Endothelial cell of umbilical vein (primary cell): ENCODE results near the gene PRC1. TPM values are rescaled to one million over a fixed set of nuclear protein-coding genes. Genes with fewer than 3 reads are reported as not detected.

Source experiments
- BruUV-seq: library from RNA; stranded (reverse); fragments of 400-500 nt; replicated peaks from 2 replicates; lab custom pipeline; 2021; lab: Mats Ljungman, UMichigan
- CTCF ChIA-PET: fragments of 300-600, 350-600 bp; sonication (Branson Sonifier 250); formaldehyde crosslinking; loops from one replicate; lab custom pipeline; 2021; ENCODE audit warnings: antibody characterized with exemption, inconsistent platforms; lab: Charles Lee
- POLR2A ChIA-PET: fragments of 300-600, 350-600 bp; sonication (Branson Sonifier 250); formaldehyde crosslinking; loops from one replicate; lab custom pipeline; 2021; ENCODE audit warnings: antibody characterized with exemption, inconsistent platforms; lab: Charles Lee
- DNase-seq: peaks from one replicate; pipeline ENCODE4 v3.0.0-alpha.2; 2011; ENCODE audit warnings: low read depth, low spot score
- FAIRE-seq: peaks from 2 replicates; lab custom pipeline; 2011; peaks lifted over from hg19 to GRCh38; lab: Jason Lieb, UNC
- H2AFZ ChIP-seq: 2 replicates; pipeline ENCODE4 v1.6.0; 2012; ENCODE audit warnings: low read depth, low read length, control low read depth, inconsistent platforms
- H3K27ac ChIP-seq: 2 replicates; pipeline ENCODE4 v1.5.1; 2011; ENCODE audit warnings: low read depth, mild to moderate bottlenecking, control low read depth, low read length, moderate library complexity; ENCODE audit not compliant: insufficient read depth
- H3K27me3 ChIP-seq, 2 experiments: 2 replicates each; pipeline versions ENCODE4 v1.6.0 to v1.6.1; 2011; ENCODE audit warnings: low read length in 2 of 2, mixed read lengths in 1 of 2; ENCODE audit not compliant: control insufficient read depth in 2 of 2, insufficient read depth in 2 of 2
- H3K36me3 ChIP-seq, 2 experiments: 2 replicates in 1 of 2; 3 replicates in 1 of 2; pipeline ENCODE4 v1.5.1; 2011; ENCODE audit warnings: low read length in 2 of 2, mild to moderate bottlenecking in 1 of 2, moderate library complexity in 1 of 2; ENCODE audit not compliant: control insufficient read depth in 2 of 2, insufficient read depth in 2 of 2; ENCODE audit errors: extremely low read depth in 1 of 2
- H3K4me1 ChIP-seq: 3 replicates; pipeline ENCODE4 v1.5.1; 2011; ENCODE audit warnings: mild to moderate bottlenecking, low read length; ENCODE audit not compliant: control insufficient read depth, insufficient read depth; ENCODE audit errors: extremely low read depth
- H3K4me2 ChIP-seq: 2 replicates; pipeline ENCODE4 v1.6.1; 2011; ENCODE audit warnings: low read length, control low read depth, mixed read lengths; ENCODE audit not compliant: insufficient read depth
- H3K4me3 ChIP-seq, 3 experiments: fragments of 200-600 bp in 1 of 3; sonication (generic), shearing (Covaris generic) in 1 of 3; replicated peaks in 1 of 3; 2 replicates each; pipeline ENCODE4 v1.5.1; 2011 to 2016; ENCODE audit warnings: control low read depth in 3 of 3, low read length in 3 of 3, mild to moderate bottlenecking in 2 of 3, inconsistent platforms in 1 of 3, low read depth in 1 of 3, moderate library complexity in 1 of 3; ENCODE audit not compliant: insufficient read depth in 1 of 3
- H3K79me2 ChIP-seq: 2 replicates; pipeline ENCODE4 v1.6.0; 2012; ENCODE audit warnings: low read length, inconsistent platforms; ENCODE audit not compliant: control insufficient read depth, insufficient read depth
- H3K9ac ChIP-seq: replicated peaks from 2 replicates; pipeline ENCODE3; 2011; ENCODE audit warnings: low read length, control low read depth; ENCODE audit not compliant: insufficient read depth; ENCODE audit errors: extremely low read depth
- H3K9me1 ChIP-seq: replicated peaks from 3 replicates; pipeline ENCODE4 v1.6.0; 2011; ENCODE audit warnings: mild to moderate bottlenecking, low read length; ENCODE audit not compliant: control insufficient read depth, insufficient read depth; ENCODE audit errors: extremely low read depth
- H3K9me3 ChIP-seq: replicated peaks from 2 replicates; pipeline ENCODE4 v1.5.1; 2012; ENCODE audit warnings: low read length, inconsistent platforms; ENCODE audit not compliant: control insufficient read depth, insufficient read depth
- H4K20me1 ChIP-seq: replicated peaks from 2 replicates; pipeline ENCODE3; 2011; ENCODE audit warnings: mild to moderate bottlenecking, low read length; ENCODE audit not compliant: control insufficient read depth, insufficient read depth; ENCODE audit errors: extremely low read depth
- EZH2 ChIP-seq: IDR thresholded peaks from 2 replicates; pipeline ENCODE4 v1.6.1; 2012; ENCODE audit warnings: borderline replicate concordance, low read depth, mild to moderate bottlenecking, moderate library complexity, low read length, inconsistent platforms; ENCODE audit not compliant: severe bottlenecking
- FOS ChIP-seq: IDR thresholded peaks from 2 replicates; pipeline ENCODE4 v1.6.1; 2011; ENCODE audit warnings: mild to moderate bottlenecking, low read length, moderate library complexity, borderline replicate concordance; ENCODE audit not compliant: insufficient read depth
- GATA2 ChIP-seq: IDR thresholded peaks from 2 replicates; pipeline ENCODE4 v1.7.0; 2011; ENCODE audit warnings: low read depth, mild to moderate bottlenecking, moderate library complexity, mixed read lengths, low read length; ENCODE audit not compliant: insufficient read length, insufficient read depth
- JUN ChIP-seq: IDR thresholded peaks from 2 replicates; pipeline ENCODE4 v1.6.1; 2011; ENCODE audit warnings: borderline replicate concordance, low read depth; ENCODE audit not compliant: insufficient read length, insufficient read depth
- MYC ChIP-seq: IDR thresholded peaks from one replicate; pipeline ENCODE4 v1.6.1; 2011; ENCODE audit warnings: mild to moderate bottlenecking, low read depth, low read length
- POLR2A ChIP-seq: IDR thresholded peaks from 2 replicates; pipeline ENCODE4 v1.6.1; 2012; ENCODE audit warnings: low read depth, mild to moderate bottlenecking, control low read depth, low read length
- POLR2AphosphoS5 ChIP-seq: IDR thresholded peaks from 2 replicates; pipeline ENCODE4 v1.6.1; 2012; ENCODE audit warnings: low read depth, mild to moderate bottlenecking, control low read depth, low read length, moderate library complexity; ENCODE audit not compliant: insufficient read depth
- dilution Hi-C: fragments of 300-500 bp; cut with MboI; formaldehyde crosslinking; loops from one replicate; pipeline ENCODE4 v1.15.0; 2019; ENCODE audit warnings: low sequenced_read_pairs; ENCODE audit not compliant: extremely low pct_ligation_motif_present
- intact Hi-C: fragments of 100-400 bp; cut with micrococcal nuclease; formaldehyde crosslinking; loops from one replicate; pipeline ENCODE4 v1.10.0; 2022
- polyA plus RNA-seq, 4 experiments: library from polyadenylated mRNA; depleted of rRNA in 3 of 4; stranded (reverse) in 3 of 4; unstranded in 1 of 4; fragments of >200 nt; gene quantifications; 2 replicates each; pipeline versions ENCODE4 v1.2.1 to v1.2.3, GENCODE V29; 2011 to 2012; ENCODE audit warnings: missing spikeins in 1 of 4
- total RNA-seq: library from RNA; stranded (reverse); gene quantifications from 2 replicates; pipeline ENCODE4 v1.2.3, GENCODE V29; 2021
- TF ChIP-seq, protein P1 (sequence below), 2 donors: IDR thresholded peaks; 1 replicate in 1 of 2; 2 replicates in 1 of 2; pipeline ENCODE4 v1.5.1; 2011; ENCODE audit warnings: low read length in 2 of 2, mild to moderate bottlenecking in 2 of 2, moderate library complexity in 2 of 2, control low read depth in 1 of 2, inconsistent platforms in 1 of 2, low read depth in 1 of 2; ENCODE audit not compliant: insufficient read depth in 1 of 2; ENCODE audit errors: extremely low read depth in 1 of 2
- TF ChIP-seq, protein P2 (sequence below): IDR thresholded peaks from 2 replicates; pipeline ENCODE4 v1.6.1; 2011; ENCODE audit not compliant: insufficient read depth, insufficient read length

PRC1 gene
- total and polyA plus RNA-seq, 2 donors (not counting 3 experiments of a cell fraction or from before 2014, with no cell fraction given): 171 to 280 TPM

DNA sequence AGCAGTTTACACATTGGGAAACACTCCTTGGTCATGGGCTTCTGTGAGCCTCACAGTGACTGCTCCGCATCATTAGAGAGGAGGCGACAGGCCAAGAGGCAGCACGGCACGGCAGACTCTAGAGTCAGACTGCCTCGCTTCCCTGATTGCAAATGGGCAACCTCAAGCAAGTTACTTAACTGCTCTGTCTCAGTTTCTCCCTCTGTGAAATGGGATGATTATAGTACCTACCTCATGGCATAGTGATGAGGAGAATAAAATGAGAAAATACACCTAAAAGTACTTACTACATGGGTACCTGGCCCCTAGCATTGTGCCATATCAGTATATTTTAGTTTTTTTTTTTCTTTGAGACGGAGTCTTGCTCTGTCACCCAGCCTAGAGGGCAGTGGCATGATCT is 43.7 kb downstream of the PRC1 start:
- Histone ChIP-seq H3K79me2 (no peaks in the 10 kb centered on the region), H3K9me3 (no peaks in the 10 kb centered on the region), H3K36me3 (peaks cover 21 to 61% of the 10 kb centered on the region in 2 experiments), H4K20me1 (no peaks in the 10 kb centered on the region), H3K4me3 (no peak overlapping the region), H3K9ac (no peak overlapping the region), H3K4me1 (peaks cover 16% of the 10 kb centered on the region), H3K27me3 (no peaks in the 10 kb centered on the region), H3K4me2 (no peak overlapping the region), H3K27ac (no peak overlapping the region), H2AFZ (no peak overlapping the region), H3K9me1 (no peaks in the 10 kb centered on the region)
- POLR2A ChIA-PET: interaction anchor here (0.7 kb wide), 1 partner anchor 32 kb away, joined by 3 read pairs; no protein-coding TSS in a partner anchor
- dilution Hi-C loops: no loop called here
- CTCF ChIA-PET: interaction anchor here (1.3 kb wide), 1 partner anchor 18 kb away, joined by 3 read pairs; the partner anchor contains the start of gene HDDC3
- intact Hi-C loops: no loop called here
- FAIRE-seq (no peak), DNase-seq (no peak)
- TF ChIP-seq FOS: no peak
- TF ChIP-seq MYC: no peak
- no peak for TF ChIP-seq GATA2
- TF ChIP-seq JUN: no peak
- no peak for TF ChIP-seq EZH2
- TF ChIP-seq POLR2AphosphoS5: no peak
- no peak for TF ChIP-seq POLR2A
- TF ChIP-seq, protein P1, sequence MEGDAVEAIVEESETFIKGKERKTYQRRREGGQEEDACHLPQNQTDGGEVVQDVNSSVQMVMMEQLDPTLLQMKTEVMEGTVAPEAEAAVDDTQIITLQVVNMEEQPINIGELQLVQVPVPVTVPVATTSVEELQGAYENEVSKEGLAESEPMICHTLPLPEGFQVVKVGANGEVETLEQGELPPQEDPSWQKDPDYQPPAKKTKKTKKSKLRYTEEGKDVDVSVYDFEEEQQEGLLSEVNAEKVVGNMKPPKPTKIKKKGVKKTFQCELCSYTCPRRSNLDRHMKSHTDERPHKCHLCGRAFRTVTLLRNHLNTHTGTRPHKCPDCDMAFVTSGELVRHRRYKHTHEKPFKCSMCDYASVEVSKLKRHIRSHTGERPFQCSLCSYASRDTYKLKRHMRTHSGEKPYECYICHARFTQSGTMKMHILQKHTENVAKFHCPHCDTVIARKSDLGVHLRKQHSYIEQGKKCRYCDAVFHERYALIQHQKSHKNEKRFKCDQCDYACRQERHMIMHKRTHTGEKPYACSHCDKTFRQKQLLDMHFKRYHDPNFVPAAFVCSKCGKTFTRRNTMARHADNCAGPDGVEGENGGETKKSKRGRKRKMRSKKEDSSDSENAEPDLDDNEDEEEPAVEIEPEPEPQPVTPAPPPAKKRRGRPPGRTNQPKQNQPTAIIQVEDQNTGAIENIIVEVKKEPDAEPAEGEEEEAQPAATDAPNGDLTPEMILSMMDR (IDR thresholded peaks at IDR 0.05; ENCODE audit: extremely low read depth in 1 of 2, insufficient read depth in 1 of 2, low read depth in 1 of 2, low read length in 2 of 2): no peak
- TF ChIP-seq, protein P2, sequence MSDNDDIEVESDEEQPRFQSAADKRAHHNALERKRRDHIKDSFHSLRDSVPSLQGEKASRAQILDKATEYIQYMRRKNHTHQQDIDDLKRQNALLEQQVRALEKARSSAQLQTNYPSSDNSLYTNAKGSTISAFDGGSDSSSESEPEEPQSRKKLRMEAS: no peak
- no TSS peak for BruUV-seq
